Measurements from ENCODE around the gene COL13A1. TPM values are rescaled to one million over a fixed set of nuclear protein-coding genes. Genes with fewer than 3 reads are reported as not detected.
A peak's percentile ranks its signal among the peaks of the same experiment; 100 is the strongest.

Gene COL13A1
- total RNA-seq, 1 donor from 2014 or later: 18.3 TPM

DNA sequence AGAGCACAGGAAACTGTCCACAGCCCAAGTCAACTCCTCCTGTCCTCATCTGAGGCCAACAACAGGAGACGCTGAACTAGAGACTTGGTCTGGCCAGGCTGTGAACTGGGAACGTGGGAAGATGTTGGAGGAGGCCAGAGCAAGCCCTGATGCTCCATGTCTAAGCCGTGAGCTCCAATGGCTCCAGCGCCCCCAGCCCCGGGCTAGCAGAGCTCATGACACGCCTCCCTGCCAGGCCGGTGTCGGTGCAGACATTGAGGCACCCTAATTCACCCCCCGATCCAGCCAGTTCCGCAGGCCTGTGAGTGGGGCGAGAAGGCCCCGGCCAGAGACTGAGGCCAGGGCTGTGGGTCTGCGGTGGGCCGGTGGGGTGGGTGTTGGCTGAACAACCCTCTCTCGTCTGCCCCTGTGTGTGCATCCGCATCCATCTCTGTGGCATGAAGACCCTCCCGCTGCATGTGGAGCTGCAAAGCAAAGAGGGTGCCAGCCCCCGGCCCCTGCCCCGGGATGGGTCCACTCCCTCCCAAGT, 141.7 kb downstream of the COL13A1 start:
- DNase-seq (ENCODE audit: low spot score): no peak

DNA sequence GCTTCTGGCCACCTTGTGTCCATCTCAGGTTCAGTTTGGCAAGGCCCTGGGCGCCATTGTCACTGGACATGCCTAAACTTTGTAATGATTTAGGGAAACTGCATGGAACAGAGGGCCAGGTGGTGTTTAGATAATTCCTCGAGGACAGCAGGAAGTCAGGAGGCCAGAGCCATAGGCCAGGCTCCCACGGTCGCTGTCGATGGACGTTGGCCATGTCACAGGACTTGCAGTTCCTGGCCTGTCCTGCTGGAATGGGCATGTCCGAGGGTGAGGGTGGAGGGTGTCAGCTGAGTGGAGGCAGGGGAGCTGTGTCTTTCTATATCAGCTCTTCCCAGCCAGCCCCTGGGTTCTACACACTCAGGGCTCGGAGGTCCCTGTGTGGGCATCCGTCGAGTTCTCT, 143.1 kb downstream of the COL13A1 start:
- DNase-seq (ENCODE audit: low spot score): no peak

DNA sequence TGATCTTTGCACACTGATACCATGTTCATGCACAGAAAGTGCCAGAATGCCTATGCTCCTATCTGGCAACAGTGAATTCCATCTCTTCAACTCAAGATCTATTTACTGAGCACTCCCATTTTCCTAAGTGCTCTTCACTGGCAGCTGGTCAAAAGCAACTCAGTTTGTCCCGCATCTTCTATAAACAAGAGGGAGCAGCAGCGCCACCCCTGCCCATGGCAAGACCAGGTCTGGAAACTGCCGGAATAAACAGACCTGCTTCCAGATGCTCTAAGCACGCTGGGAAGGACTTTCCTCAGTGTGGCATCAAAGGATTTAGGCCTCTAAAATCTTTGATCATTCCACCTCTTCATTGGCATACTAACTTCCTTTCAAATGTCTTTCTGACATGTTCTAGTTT, 146.6 kb downstream of the COL13A1 start:
- DNase-seq (ENCODE audit: low spot score): no peak

DNA sequence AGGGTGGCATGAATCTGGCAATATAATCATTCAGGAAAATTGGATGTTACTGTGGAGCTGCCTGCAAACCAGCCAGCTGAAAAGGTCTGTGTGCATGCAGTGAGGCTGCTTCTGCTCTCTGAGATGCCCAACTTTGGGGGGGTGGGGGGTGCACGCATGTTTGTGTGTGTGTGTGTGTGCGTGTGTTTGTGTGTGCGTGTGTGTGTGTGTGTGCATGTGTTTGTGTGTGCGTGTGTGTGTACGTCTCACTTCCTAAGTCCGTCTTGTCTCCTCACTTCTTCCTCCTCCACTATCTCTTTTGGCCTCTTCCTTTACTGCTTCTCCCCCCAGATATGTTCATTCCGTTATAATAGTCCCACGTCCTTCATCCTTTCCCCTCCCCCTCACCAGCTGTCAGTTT, 148.1 kb downstream of the COL13A1 start:
- DNase-seq (ENCODE audit: low spot score): no peak

DNA sequence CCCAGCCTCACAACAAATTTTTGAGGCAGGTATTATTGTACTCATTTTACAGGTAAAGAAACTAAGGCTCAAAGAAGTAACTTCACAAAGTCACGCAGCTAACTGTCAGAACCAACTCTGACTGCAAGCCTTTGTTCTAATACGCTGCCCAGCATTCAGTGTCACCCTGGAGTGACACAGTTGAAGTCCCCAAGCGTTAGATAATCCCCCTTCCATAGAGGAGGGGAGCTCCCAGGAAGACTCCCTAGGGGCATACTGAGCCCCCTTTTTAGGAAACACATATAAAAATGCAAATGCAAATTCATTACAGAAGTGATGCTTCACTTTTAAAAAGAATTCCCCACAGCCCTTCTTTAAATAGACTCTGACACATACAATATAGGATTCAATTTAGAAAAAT, 150.0 kb downstream of the COL13A1 start:
- DNase-seq (ENCODE audit: low spot score): no peak

DNA sequence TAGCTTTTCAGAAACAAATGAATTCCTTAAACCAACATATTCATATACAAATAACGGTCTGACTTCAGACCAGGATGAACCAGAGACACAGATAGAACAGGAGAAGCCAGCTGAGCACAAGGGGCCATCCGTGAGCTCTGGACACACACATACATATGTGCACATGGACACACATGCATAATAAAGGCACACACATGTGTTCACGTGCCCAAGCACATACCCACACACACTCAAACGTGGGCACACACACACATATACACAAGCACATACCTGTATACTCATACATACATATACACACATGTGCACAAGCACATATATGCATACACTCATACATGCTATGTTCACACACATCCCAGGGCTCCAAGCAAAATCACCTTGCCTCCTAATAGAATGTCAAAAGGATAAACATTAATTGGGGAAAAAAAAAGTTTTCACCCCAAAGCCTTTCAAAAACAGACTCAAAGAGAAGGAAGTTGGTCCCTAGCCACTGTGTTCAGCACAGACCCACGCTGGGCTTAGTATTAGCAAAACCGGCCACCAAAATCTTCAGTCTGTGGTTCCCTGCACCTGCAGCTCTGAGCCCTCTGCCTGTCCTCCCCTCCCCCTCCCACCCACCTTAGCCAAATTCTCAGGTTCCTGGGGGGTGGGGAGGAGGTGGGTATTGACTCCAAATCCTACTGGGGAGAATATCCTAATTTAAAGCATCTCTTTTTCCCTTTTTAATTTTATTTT, 150.5 kb downstream of the COL13A1 start:
- DNase-seq (ENCODE audit: low spot score): no peak

DNA sequence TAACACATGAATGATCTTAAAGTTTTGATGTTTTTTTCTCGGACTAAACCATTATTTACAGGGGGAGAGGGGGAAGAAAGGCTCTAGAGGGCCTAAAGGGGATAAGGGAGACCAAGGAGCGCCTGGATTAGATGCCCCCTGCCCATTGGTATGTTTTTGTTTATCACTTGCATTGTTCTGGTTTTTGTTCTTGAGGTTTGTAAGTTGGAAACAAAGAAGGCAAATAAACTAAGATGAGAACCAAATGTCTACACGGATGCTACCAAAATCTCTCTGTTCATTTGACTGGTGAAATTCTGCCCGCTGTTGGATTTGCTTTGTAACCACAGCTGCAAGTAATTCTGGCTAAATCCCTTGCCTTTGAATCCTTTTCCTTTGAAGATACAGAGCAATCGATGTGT, 151.1 kb downstream of the COL13A1 start:
- peak; percentile 82 for DNase-seq (ENCODE audit: low spot score)

DNA sequence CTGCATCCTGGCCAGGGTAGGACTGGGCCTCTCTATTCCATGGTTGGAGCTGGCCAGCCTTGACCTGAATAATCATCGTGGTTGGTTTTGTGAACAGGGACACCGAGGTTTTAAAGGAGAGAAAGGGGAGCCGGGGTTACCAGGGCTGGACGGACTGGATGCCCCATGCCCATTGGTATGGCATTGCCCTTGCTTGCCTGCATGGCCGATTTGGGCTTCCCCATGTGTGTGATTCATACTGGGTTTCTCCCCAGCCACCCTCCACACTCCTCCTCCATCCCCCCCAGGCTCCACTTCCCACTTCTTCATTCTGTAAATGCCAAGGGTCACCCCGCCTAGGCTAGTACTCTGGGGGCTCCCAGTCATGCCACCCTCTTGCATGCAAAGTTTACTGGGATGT, 152.1 kb downstream of the COL13A1 start:
- no peak for DNase-seq (ENCODE audit: low spot score)

DNA sequence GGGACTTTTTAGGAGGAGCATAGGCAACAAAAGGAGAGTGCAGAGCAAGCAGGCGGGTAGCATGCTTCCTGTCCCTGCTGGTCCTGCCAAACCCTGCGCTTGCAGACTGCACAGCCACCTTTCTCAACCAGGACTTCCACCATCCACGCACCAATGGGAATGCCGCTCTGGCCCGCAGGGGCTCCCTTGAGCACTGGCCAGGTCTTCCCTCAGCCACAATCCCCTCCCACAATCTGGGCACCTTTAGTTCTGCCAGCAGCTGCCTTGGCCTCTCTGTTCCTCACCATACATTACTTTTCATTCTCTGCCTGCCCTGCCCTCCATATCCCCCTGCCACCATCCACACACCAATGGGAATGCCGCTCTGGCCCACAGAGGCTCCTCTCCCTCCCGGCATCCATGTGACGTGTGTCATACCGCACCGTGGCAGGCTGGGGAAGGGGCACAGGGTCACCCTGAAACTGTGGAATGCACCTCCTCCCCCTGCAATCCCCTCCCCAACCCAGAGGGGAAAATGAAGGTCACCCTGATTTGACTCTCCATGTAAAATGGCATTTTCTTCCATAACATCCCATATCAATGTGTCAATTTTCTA, 153.6 kb downstream of the COL13A1 start:
- DNase-seq (ENCODE audit: low spot score): no peak

DNA sequence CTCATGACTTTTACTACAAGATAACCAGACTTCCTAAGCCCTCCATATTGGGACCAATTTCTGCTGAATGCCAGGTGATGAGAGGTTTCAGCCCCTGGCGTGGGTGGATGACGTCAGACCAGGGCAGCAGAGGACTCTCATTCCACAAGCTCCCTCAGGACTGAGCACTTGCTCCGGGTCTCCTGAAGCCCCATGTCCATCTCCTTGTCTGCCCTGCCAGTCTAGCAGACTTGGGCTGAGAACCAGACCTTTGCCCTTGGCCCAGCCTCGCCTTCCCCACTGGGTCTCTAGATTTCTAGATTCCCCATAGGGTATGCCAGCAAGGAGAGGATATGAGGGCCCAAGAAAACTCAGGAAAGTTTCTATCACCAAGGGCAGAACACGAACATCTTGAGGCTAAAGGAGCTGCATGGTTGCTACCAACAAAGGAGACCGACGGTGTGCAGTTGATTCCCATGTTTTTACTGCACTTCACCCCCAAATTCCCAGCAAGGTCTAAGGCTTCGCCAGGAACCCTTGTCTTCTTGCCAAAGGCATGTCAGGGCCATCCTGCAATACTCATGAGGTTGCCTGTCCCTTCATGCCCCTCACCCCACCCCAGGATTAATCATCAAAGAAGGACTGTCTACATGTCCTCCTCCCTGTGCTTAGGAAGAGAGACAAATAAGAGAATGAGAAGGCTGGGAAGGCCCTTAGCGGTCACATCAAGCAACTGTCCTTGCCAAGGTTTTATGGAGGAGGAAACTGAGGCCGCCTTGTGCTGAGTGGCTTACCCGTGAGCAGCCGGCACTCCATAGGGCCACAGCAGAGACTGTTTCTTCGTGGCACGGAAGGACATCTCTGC, 154.4 kb downstream of the COL13A1 start:
- no peak for DNase-seq (ENCODE audit: low spot score)

DNA sequence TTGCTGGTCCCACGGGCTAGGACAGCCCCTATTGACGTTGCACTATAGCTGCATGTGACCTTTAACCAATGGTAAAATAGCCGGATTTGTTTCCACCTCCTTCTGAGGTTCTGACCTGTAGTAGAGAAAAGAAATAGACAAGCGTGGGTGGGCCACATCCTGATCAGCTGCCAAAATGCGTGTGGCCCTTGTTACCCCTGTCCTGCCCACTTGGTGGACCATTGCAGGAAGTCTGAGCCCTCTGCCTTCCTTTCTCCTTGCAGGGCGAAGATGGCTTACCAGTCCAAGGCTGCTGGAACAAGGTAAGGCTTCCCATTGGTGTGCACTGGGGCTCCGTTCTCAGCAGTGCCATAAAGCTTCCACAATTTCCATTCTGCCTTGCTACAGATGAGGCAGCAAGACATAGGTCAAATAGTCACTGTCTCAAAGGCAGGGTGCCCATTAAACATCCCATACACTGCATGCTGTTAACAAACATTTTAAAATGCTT, 155.1 kb downstream of the COL13A1 start:
- DNase-seq (ENCODE audit: low spot score): no peak

DNA sequence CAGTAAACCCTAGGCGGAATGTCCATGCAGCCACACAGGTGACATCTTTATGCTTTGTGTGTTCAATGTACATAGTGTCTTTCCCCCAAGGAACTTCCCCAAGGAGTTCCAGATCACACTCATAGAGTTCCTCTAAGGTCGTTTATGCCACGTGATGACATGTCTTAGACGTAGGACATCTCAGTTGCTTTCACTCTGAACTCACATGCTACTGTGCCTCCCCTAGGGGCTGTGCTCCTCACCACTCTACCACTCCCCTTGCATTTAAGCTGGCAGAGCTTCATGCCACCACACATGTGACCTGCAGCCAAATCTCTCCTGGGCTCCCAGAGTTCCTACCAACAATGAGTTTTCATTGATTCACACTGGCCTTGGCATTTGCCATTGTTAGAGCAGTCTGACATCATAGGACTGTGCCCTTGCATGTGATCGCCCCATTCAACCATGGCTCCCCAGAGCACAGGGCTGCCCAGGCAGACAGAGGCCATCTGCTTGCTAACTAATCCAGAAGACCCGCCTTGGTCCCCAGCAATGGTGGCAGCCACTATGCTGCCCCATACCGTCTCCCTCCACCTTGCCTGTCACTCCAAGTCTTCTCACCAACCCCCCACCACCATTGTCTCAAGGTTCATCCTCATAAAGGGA, 155.7 kb downstream of the COL13A1 start:
- DNase-seq (ENCODE audit: low spot score): no peak

DNA sequence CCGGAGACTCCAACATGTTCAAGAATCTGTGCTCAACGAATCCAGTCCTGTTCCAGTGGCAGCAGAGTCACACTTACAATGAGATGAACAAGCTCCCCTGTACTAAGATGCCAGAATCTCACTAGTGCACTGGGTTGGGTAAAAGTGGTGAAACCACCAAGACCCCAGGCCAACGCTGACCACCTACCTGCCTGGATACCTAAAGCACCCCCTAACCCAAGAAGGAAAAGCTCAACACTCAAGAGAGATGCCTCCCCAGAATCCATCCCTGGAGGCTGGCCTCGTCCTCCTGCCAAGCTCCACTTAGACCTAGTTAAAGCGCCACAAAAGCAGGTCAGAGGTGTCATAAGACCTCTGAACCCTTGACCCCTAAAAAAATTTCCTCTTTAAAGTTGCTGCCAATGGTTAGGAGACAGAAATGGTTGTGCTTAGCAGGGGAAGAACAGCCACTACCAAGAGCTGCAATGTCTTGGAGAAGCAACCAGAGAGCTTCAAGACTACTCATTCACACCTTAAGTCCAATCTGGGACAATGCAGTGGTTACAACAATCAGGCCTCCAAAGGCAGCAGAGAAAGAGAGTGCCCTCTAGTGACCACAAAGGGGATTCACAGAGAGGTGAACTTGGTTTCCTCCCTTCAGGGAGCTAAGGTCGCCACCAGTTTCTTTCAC, 156.3 kb downstream of the COL13A1 start:
- peak; percentile 20 for DNase-seq (ENCODE audit: low spot score)

DNA sequence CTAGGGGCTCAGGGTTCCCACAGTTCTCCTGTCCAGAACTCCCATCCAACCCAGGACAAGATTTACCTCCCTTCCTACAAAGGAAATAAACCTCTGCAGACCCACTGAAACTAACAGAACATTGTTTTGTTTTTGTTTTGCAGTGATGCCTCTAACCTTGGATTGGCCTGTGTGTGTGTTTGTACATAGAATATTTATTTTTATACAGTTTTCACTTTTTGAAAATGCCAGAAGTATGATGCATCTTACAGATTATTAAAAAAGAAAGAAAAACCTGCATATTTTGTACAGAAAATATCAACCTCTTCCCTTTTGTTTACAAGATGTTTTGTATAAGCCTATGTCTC, 156.8 kb downstream of the COL13A1 start:
- DNase-seq (ENCODE audit: low spot score): no peak

DNA sequence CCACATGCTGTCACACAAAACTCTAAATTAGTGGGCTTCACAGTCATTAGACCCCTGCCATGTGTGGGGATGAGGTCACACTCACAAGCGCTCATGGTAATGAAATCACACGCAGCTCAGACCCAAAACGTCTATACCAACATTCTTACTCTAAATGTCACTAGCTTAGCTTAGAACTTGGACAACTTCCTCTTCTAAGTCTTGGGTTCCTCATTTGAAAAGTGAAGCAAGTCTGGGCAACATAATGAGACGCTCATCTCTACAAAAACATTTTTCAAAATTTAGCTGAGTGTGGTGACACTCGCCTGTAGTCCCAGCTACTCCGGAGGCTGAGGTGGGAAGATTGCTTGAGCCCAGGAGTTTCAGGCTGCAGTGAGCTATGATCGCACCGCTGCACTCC, 158.2 kb downstream of the COL13A1 start:
- peak; percentile 13 for DNase-seq (ENCODE audit: low spot score)

DNA sequence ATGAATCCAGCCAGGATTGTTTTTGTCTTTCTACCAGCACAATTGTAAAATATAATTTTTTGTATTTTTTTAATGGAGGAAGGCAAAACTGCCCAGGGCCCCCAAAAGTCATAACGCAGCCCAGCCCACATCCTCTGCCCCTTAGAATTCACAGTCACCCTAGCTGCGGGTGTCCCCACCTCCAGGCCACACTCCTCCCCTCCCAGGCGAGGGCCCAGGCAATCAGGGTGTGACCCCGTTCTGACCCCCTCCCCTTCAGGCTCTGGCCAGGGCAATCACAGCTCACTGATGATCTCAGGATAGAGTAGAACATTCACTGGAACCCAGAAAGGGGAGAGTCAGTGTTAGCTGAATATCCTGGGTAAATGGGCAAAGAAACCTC, 158.9 kb downstream of the COL13A1 start:
- DNase-seq (ENCODE audit: low spot score): no peak

DNA sequence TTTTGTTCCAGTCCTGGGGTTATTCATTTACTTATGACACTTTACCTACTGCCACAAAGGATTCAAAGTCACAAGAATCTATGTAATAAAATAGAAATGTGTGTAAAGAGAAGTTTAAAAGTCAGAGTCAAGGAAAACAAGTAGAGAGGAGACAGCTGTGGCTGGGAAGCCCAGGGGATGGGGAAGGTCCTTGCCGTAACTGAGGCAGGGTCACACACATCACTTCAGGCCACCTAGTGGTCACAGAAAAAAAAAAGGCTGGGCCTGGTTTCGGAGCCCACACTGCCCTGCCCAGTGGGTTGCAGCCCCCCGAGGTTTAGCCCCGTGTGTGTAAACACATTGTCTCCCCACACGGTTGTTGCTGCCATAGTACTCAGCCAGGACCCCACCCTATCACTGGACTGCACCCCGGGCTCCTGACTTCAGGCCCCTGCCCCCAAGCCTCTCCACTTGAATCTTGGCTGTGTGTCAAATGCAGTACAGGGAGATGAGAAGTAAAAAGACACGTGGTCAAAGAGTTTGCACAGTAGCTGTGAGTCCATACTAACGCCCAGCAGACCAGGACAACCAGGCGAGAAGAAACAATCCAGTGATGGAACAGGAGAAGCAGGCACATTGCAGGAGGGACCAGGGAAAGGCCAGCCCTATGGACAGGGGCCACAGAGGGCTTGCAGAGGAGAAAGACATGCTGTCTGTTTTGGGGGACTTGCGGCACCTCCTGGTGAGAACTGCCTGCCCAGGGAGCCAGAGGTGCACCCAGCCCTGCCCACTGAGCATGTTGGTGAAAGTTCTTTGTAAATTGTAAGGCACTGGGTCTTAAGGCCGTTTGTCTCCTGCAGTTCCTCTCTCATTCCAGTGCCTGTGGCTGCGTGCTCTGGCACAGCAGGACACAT, 159.5 kb downstream of the COL13A1 start:
- DNase-seq (ENCODE audit: low spot score): peak; percentile 23

DNA sequence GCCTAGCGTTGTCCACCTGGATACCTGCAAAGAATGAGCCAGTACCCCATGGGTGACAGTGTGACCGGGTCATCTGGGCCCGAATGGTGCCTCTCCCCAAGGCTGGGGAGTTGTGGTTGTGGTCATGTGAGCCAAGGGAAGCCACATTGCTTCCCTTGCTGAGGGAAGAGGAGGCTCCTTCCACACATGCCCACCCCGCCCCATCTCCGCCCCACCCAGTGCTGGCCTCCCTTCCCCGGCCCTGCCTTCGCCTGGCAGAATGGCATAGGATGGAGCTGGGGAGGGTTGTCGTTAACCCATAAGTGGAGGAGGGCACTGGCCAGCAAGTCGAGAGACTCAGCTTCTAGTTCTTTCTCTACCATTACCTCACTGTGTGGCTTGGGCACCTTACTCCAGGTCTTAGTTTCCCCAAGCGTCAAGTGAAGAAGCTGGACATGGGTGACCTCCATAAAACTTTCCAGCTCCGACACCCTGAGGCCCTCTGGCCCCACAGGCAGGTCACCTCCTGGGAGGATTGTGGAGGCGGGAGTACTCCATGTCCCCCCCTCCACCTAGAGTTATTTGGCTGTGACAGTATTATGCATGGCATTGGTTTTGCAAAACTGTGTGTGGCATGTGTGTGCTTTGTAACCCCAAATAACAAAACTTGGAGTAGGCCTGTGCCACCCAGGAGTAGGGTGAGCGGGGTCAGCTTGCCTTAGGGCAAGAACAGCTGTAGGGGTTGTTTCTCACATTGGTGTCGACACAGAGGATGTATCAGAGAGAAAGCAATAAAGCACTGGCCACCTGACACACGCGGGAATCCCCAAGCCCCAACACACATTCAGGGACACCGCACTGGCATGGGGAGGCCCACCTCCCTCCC, 160.4 kb downstream of the COL13A1 start:
- DNase-seq (ENCODE audit: low spot score): no peak

DNA sequence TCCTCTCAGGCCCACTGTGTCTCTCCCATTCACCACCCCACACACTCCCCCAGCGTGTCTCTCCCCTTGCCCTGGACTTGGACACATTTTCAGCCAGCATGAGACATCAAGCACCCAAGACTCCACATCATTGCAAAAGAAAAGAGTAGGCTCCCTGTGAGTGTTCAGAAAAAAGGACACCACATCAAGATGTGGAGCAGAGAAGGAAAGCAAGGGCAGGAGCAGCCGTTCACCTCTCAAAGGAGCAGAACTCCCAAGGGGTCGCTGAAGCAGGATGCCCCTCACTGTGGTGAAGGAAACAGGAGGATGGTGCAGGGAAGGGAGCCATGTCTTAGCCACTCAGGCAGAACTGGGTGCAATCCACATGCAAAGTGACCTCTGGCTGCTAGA, 161.0 kb downstream of the COL13A1 start:
- DNase-seq (ENCODE audit: low spot score): no peak
